K562 (cell line): Measurements from ENCODE around the gene KRT6C. TPM values are rescaled to one million over a fixed set of nuclear protein-coding genes. Genes with fewer than 3 reads are reported as not detected.

ENCODE experiments used
- ATAC-seq: fragments of 200-7000 bp; cut with Tn5 transposase; 3 replicates; pipeline ENCODE4 v1.9.1; 2020; ENCODE audit warnings: moderate library complexity
- BruUV-seq: library from RNA; stranded (reverse); fragments of 400-500 nt; replicated peaks from 2 replicates; lab custom pipeline; 2021; lab: Mats Ljungman, UMichigan
- CTCF ChIA-PET: fragments of 300-600 bp; formaldehyde crosslinking; extraction: SDS; loops from one replicate; lab custom pipeline; 2021; ENCODE audit warnings: low intra/inter-chr PET ratio; lab: Yijun Ruan, JAX
- POLR2A ChIA-PET: fragments of 300-600, 350-650 bp; sonication (Branson Sonifier 250); formaldehyde crosslinking; extraction: SDS; loops from one replicate; lab custom pipeline; 2021; ENCODE audit warnings: antibody characterized with exemption, inconsistent platforms; lab: Yijun Ruan, JAX
- DNase-seq, 4 experiments: peaks; one replicate each; pipeline versions ENCODE4 v3.0.0 to v3.0.0-alpha.2; 2011 to 2018; ENCODE audit warnings: low spot score in 3 of 4, mixed read lengths in 3 of 4; ENCODE audit errors: extremely low read depth in 1 of 4
- FAIRE-seq: peaks from 2 replicates; lab custom pipeline; 2011; peaks lifted over from hg19 to GRCh38; lab: Jason Lieb, UNC
- H2AFZ ChIP-seq: 2 replicates; pipeline ENCODE4 v1.6.0; 2011; ENCODE audit warnings: low read depth, low read length, control low read depth, inconsistent platforms
- H3K27ac ChIP-seq: fragments of 200-600 bp; 3 replicates; pipeline ENCODE4 v1.8.0; 2011; ENCODE audit warnings: low read depth, mild to moderate bottlenecking, control low read depth, inconsistent platforms, low read length, moderate library complexity, mixed read lengths; ENCODE audit errors: extremely low read depth
- H3K27me3 ChIP-seq, 2 experiments: fragments of 300-600 bp in 1 of 2; 2 replicates in 1 of 2; 3 replicates in 1 of 2; pipeline versions ENCODE4 v1.6.0 to v1.8.0; 2011; ENCODE audit warnings: inconsistent platforms in 2 of 2, low read length in 2 of 2, mild to moderate bottlenecking in 1 of 2, mixed read lengths in 1 of 2, moderate library complexity in 1 of 2; ENCODE audit not compliant: control insufficient read depth in 2 of 2, insufficient read depth in 2 of 2
- H3K36me3 ChIP-seq: fragments of 300-600 bp; 3 replicates; pipeline ENCODE4 v1.8.0; 2011; ENCODE audit warnings: mild to moderate bottlenecking, low read length, inconsistent platforms; ENCODE audit not compliant: control insufficient read depth, insufficient read depth
- H3K4me1 ChIP-seq, 2 experiments: fragments of 200-600 bp in 1 of 2; replicated peaks in 1 of 2; 2 replicates in 1 of 2; 3 replicates in 1 of 2; pipeline versions ENCODE4 v1.5.1 to v1.8.0; 2011; ENCODE audit warnings: inconsistent platforms in 2 of 2, low read length in 2 of 2, mild to moderate bottlenecking in 1 of 2, mixed read lengths in 1 of 2, moderate library complexity in 1 of 2; ENCODE audit not compliant: control insufficient read depth in 2 of 2, insufficient read depth in 2 of 2
- H3K4me2 ChIP-seq: 2 replicates; pipeline ENCODE4 v1.6.1; 2011; ENCODE audit warnings: low read length, control low read depth, inconsistent platforms, mixed read lengths; ENCODE audit not compliant: insufficient read depth
- H3K4me3 ChIP-seq: fragments of 200-600 bp; sonication (generic), shearing (Covaris generic); 2 replicates; pipeline ENCODE4 v1.5.1; 2016; ENCODE audit warnings: control low read depth, inconsistent platforms
- H3K79me2 ChIP-seq: fragments of 200-600 bp; 3 replicates; pipeline ENCODE4 v1.8.0; 2011; ENCODE audit warnings: low read length, inconsistent platforms; ENCODE audit not compliant: control insufficient read depth, insufficient read depth
- H3K9ac ChIP-seq, 2 experiments: 2 replicates each; pipeline versions ENCODE4 v1.6.0 to v1.6.1; 2011; ENCODE audit warnings: low read depth in 2 of 2, low read length in 2 of 2, control low read depth in 1 of 2, inconsistent platforms in 1 of 2, mild to moderate bottlenecking in 1 of 2, mixed read lengths in 1 of 2; ENCODE audit not compliant: insufficient read depth in 1 of 2
- H3K9me1 ChIP-seq: one replicate; pipeline ENCODE4 v1.6.0; 2011; ENCODE audit warnings: inconsistent platforms, mild to moderate bottlenecking, low read length, moderate library complexity; ENCODE audit not compliant: control insufficient read depth, insufficient read depth
- H3K9me3 ChIP-seq: replicated peaks from 2 replicates; pipeline ENCODE4 v1.5.1; 2011; ENCODE audit warnings: low read depth, low read length, inconsistent platforms; ENCODE audit not compliant: control insufficient read depth, insufficient read depth
- H4K20me1 ChIP-seq: replicated peaks from 2 replicates; pipeline ENCODE4 v1.6.1; 2011; ENCODE audit warnings: low read length, inconsistent platforms, mixed read lengths; ENCODE audit not compliant: control insufficient read depth, insufficient read depth
- CCAR2 ChIP-seq: fragments of 200-400 bp; formaldehyde crosslinking; IDR thresholded peaks from 2 replicates; pipeline ENCODE4 v1.6.1; 2017; ENCODE audit warnings: mild to moderate bottlenecking, low read depth, low read length
- CREB5 ChIP-seq: fragments of 250-450 bp; sonication (Bioruptor Pico); IDR thresholded peaks from 2 replicates; pipeline ENCODE4 v1.5.0; 2020; ENCODE audit warnings: mild to moderate bottlenecking
- FOXJ2 ChIP-seq: fragments of 200-800 bp; sonication (Bioruptor generic); IDR thresholded peaks from 2 replicates; pipeline ENCODE4 v1.6.1; 2016; ENCODE audit warnings: missing genetic modification characterization, missing compliant biosample characterization
- KDM4B ChIP-seq, 2 experiments: fragments of 450-650 bp in 1 of 2; sonication (generic) in 1 of 2; IDR thresholded peaks; 2 replicates each; pipeline ENCODE4 v1.6.1; 2016 to 2017; ENCODE audit warnings: borderline replicate concordance in 2 of 2, antibody characterized with exemption in 1 of 2, low read depth in 1 of 2, mild to moderate bottlenecking in 1 of 2
- RBM17 ChIP-seq: fragments of 200-400 bp; formaldehyde crosslinking; IDR thresholded peaks from 2 replicates; pipeline ENCODE4 v1.6.1; 2017; ENCODE audit warnings: low read depth, mild to moderate bottlenecking, low read length, borderline replicate concordance
- SAP30 ChIP-seq: fragments of 200-600 bp; sonication (generic); IDR thresholded peaks from 2 replicates; pipeline ENCODE4 v1.6.1; 2012; ENCODE audit warnings: borderline replicate concordance, low read depth, mild to moderate bottlenecking, moderate library complexity, low read length, control low read depth, inconsistent platforms; ENCODE audit not compliant: insufficient read depth, poor library complexity, severe bottlenecking
- SMARCB1 ChIP-seq: IDR thresholded peaks from 2 replicates; pipeline ENCODE4 v1.6.1; 2011; ENCODE audit warnings: improper control_type of control experiment, low read depth; ENCODE audit not compliant: insufficient read length
- STAG1 ChIP-seq: sonication (generic); formaldehyde crosslinking; IDR thresholded peaks from 2 replicates; pipeline ENCODE4 v1.5.0; 2020; ENCODE audit warnings: missing genetic modification reagents, borderline replicate concordance
- TCF3 ChIP-seq: sonication (generic); formaldehyde crosslinking; IDR thresholded peaks from 2 replicates; pipeline ENCODE4 v1.4.0; 2020; ENCODE audit warnings: mild to moderate bottlenecking, missing genetic modification reagents
- ZBTB1 ChIP-seq: sonication (generic); formaldehyde crosslinking; IDR thresholded peaks from 2 replicates; pipeline ENCODE4 v1.8.1; 2023; ENCODE audit warnings: missing genetic modification reagents, low read depth, mild to moderate bottlenecking, borderline replicate concordance
- WGBS: fragments of 100-300 bp; shearing (Covaris generic); methylation state at CpG from one replicate; pipeline ENCODE4 v1.1.6; 2016; ENCODE audit warnings: low coverage, mixed read lengths; ENCODE audit not compliant: insufficient coverage; ENCODE audit errors: missing lambda C conversion rate; 5-methylcytosine and 5-hydroxymethylcytosine counted together
- in situ Hi-C: fragments of 300-500 bp; cut with MboI; formaldehyde crosslinking; loops from 4 replicates; pipeline ENCODE4 v1.15.0; 2018; ENCODE audit warnings: inconsistent platforms, mixed read lengths
- intact Hi-C: fragments of 100-400 bp; cut with micrococcal nuclease; formaldehyde crosslinking; loops from 2 replicates; pipeline ENCODE4 v1.14.2; 2022
- polyA plus RNA-seq, 8 experiments: library from polyadenylated mRNA; depleted of rRNA in 4 of 8; stranded (reverse) in 5 of 8; unstranded in 3 of 8; fragments of >200 nt; fragmentation: Nextera tagmentation in 2 of 8; fragmentation: Illumina TruSeq in 1 of 8; extraction: Ambion mirVana in 2 of 8; extraction: Trizol in 1 of 8; gene quantifications; 2 replicates each; pipeline versions ENCODE4 v1.2.1 to v1.2.3, GENCODE V29; 2011 to 2014; ENCODE audit warnings: inconsistent platforms in 1 of 8, missing spikeins in 1 of 8
- total RNA-seq, 7 experiments: library from RNA; depleted of rRNA in 6 of 7; stranded (reverse); fragments of >200 nt in 6 of 7; fragmentation: Illumina TruSeq in 2 of 7; extraction: Trizol in 2 of 7; gene quantifications; 2 replicates each; pipeline versions ENCODE4 v1.2.1 to v1.2.3, GENCODE V29; 2011 to 2021; ENCODE audit warnings: low replicate concordance in 1 of 7

KRT6C gene
- total and polyA plus RNA-seq, 9 of the 15 experiments (the other 6 are each of a cell fraction or from before 2014, with no cell fraction given): not detected

GRCh38 chr12:52519826-52520662, 46.4 kb upstream of the KRT6C start, which contains the start of gene KRT5:
TSS of gene KRT5 (minus strand) at chr12:52520394. CDS start at chr12:52520296, 98 bp downstream.
- Histone ChIP-seq H4K20me1 (peaks cover 4% of the 10 kb centered on the region; the same call in 1 of the 2 replicates), H3K27me3 (peaks cover 21 to 79% of the 10 kb centered on the region in 2 experiments; a peak in 4 of 5 replicates), H3K4me3 (no peak within 1 kb of the TSS), H3K9me3 (no peaks in the 10 kb centered on the region), H3K36me3 (no peaks in the 10 kb centered on the region), H3K9me1 (no peaks in the 10 kb centered on the region), H2AFZ (no peak within 1 kb of the TSS), H3K9ac (no peak within 1 kb of the TSS), H3K4me2 (no peak within 1 kb of the TSS), H3K79me2 (no peaks in the 10 kb centered on the region), H3K4me1 (no peaks in the 10 kb centered on the region; a peak in 1 of 5 replicates), H3K27ac (no peak within 1 kb of the TSS)
- DNase-seq (no peak), FAIRE-seq (no peak), ATAC-seq (no peak)
- ChIA-PET CTCF (no interaction called here), POLR2A (interaction anchor here (0.6 to 1.7 kb wide), 3 partner anchors 9 to 20 kb away, joined by 3 to 6 read pairs (median 3); no protein-coding TSS in a partner anchor)
- BruUV-seq: no TSS peak
- in situ Hi-C loops: no loop called here
- intact Hi-C loops: no loop called here
- TF ChIP-seq RBM17 (no peak), SAP30 (no peak), SMARCB1 (no peak)
- 3% methylated on average over 29 of the region's 29 CpGs for WGBS

DNA sequence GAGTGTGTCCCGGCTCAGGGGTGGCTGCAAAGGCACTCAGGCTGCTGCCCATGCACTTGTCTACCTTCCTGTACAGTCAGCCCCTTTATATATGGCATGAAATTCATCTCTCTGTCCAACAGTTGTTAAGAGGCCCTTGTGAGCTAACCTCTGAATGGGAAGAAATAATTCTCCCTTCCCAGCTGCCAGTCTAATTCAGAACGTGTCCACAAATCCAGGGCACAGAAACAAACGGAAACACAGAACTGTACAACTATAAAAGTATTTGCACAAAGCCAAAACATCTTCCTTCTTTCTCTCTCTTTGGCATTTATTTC, 45.7 kb upstream of the KRT6C start:
- no peak for FAIRE-seq
- H3K9me3 ChIP-seq: no peaks in the 10 kb centered on the region
- no peak for DNase-seq
- 0% methylated on average over 3 of the region's 3 CpGs for WGBS
- no peaks in the 10 kb centered on the region for H3K9me1 ChIP-seq
- no peaks in the 10 kb centered on the region; a peak in 1 of 5 replicates for H3K4me1 ChIP-seq
- no TSS peak for BruUV-seq
- H3K27me3 ChIP-seq: peaks cover 21 to 81% of the 10 kb centered on the region in 2 experiments; a peak in 4 of 5 replicates
- TF ChIP-seq TCF3 (no peak), FOXJ2 (tag) (no peak), KDM4B (IDR thresholded peaks at IDR 0.05; ENCODE audit: borderline replicate concordance in 2 of 2, low read depth in 1 of 2) (no peak), ZBTB1 (CRISPR knock-in tag) (no peak), CREB5 (CRISPR knock-in tag) (no peak), STAG1 (CRISPR knock-in tag) (no peak), CCAR2 (no peak)
- no peaks in the 10 kb centered on the region for H3K79me2 ChIP-seq
- no peaks in the 10 kb centered on the region for H3K36me3 ChIP-seq
- H4K20me1 ChIP-seq: peaks cover 4% of the 10 kb centered on the region; the same call in 1 of the 2 replicates
- intact Hi-C loops: no loop called here
- no peak overlapping the region for H3K4me3 ChIP-seq
- ATAC-seq: no peak
- in situ Hi-C loops: no loop called here
- no peak overlapping the region for H3K27ac ChIP-seq
- H3K9ac ChIP-seq: no peak overlapping the region
- H2AFZ ChIP-seq: no peak overlapping the region
- CTCF ChIA-PET: no interaction called here
- no peak overlapping the region for H3K4me2 ChIP-seq
- POLR2A ChIA-PET: no interaction called here
